IMR-90 (cell line): ENCODE data around the gene SAFB2. TPM values are rescaled to one million over a fixed set of nuclear protein-coding genes. Genes with fewer than 3 reads are reported as not detected.

Source experiments
- ATAC-seq: fragments of 200-7000 bp; cut with Tn5 transposase; 2 replicates; pipeline ENCODE4 v1.9.1; 2020; ENCODE audit warnings: low read depth, mild to moderate bottlenecking, moderate library complexity
- BruUV-seq: library from RNA; stranded (reverse); fragments of 400-500 nt; replicated peaks from 2 replicates; lab custom pipeline; 2021; lab: Mats Ljungman, UMichigan
- CTCF ChIA-PET: fragments of 300-600 bp; formaldehyde crosslinking; extraction: SDS; loops from one replicate; lab custom pipeline; 2021; ENCODE audit warnings: antibody characterized with exemption; lab: Yijun Ruan, JAX
- POLR2A ChIA-PET: fragments of 300-600 bp; sonication (Branson Sonifier 250); formaldehyde crosslinking; loops from one replicate; lab custom pipeline; 2022; ENCODE audit warnings: antibody characterized with exemption; ENCODE audit not compliant: unreplicated experiment; lab: Charles Lee
- DNase-seq: peaks from one replicate; pipeline ENCODE4 v3.0.0; 2013
- H2AFZ ChIP-seq: replicated peaks from 2 replicates; pipeline ENCODE3; 2013; ENCODE audit warnings: low read length, mild to moderate bottlenecking; ENCODE audit not compliant: poor library complexity
- H2AK5ac ChIP-seq: 2 replicates; pipeline ENCODE4 v1.6.1; 2013; ENCODE audit warnings: low read depth, low read length, inconsistent platforms
- H2AK9ac ChIP-seq: replicated peaks from 2 replicates; pipeline ENCODE3; 2013; ENCODE audit warnings: mild to moderate bottlenecking, low read depth, low read length, moderate library complexity; ENCODE audit not compliant: poor library complexity
- H2BK120ac ChIP-seq: 2 replicates; pipeline ENCODE4 v1.6.1; 2013; ENCODE audit warnings: low read depth, low read length, inconsistent platforms
- H2BK15ac ChIP-seq: 3 replicates; pipeline ENCODE4 v1.6.1; 2013; ENCODE audit warnings: low read depth, low read length, inconsistent platforms
- H2BK20ac ChIP-seq: 2 replicates; pipeline ENCODE4 v1.6.1; 2013; ENCODE audit warnings: low read depth, mild to moderate bottlenecking, inconsistent platforms, low read length, moderate library complexity
- H2BK5ac ChIP-seq: 2 replicates; pipeline ENCODE4 v1.6.1; 2013; ENCODE audit warnings: mild to moderate bottlenecking, low read depth, low read length, inconsistent platforms; ENCODE audit not compliant: poor library complexity, severe bottlenecking
- H3K14ac ChIP-seq: replicated peaks from 2 replicates; pipeline ENCODE4 v1.6.1; 2013; ENCODE audit warnings: low read depth, low read length, inconsistent platforms
- H3K18ac ChIP-seq: 2 replicates; pipeline ENCODE4 v1.6.1; 2013; ENCODE audit warnings: low read depth, low read length, control low read depth
- H3K23ac ChIP-seq: 2 replicates; pipeline ENCODE4 v1.6.1; 2013; ENCODE audit warnings: low read depth, low read length, inconsistent platforms
- H3K27ac ChIP-seq: 2 replicates; pipeline ENCODE4 v1.5.1; 2013; ENCODE audit warnings: mild to moderate bottlenecking, control low read depth, low read length; ENCODE audit not compliant: insufficient read depth
- H3K27me3 ChIP-seq: 2 replicates; pipeline ENCODE4 v1.6.1; 2013; ENCODE audit warnings: low read length; ENCODE audit not compliant: control insufficient read depth, insufficient read depth
- H3K36me3 ChIP-seq: 2 replicates; pipeline ENCODE4 v1.6.1; 2013; ENCODE audit warnings: low read length, mixed read lengths; ENCODE audit not compliant: control insufficient read depth, insufficient read depth
- H3K4ac ChIP-seq: 2 replicates; pipeline ENCODE4 v1.6.1; 2013; ENCODE audit warnings: low read depth, low read length, inconsistent platforms
- H3K4me1 ChIP-seq: 2 replicates; pipeline ENCODE4 v1.6.1; 2013; ENCODE audit warnings: low read length, mixed read lengths; ENCODE audit not compliant: control insufficient read depth, insufficient read depth
- H3K4me2 ChIP-seq: 2 replicates; pipeline ENCODE4 v1.6.1; 2013; ENCODE audit warnings: low read depth, mild to moderate bottlenecking, control low read depth, low read length, moderate library complexity
- H3K4me3 ChIP-seq: 2 replicates; pipeline ENCODE4 v1.5.1; 2013; ENCODE audit warnings: low read depth, mild to moderate bottlenecking, control low read depth, low read length, moderate library complexity; ENCODE audit not compliant: insufficient read depth
- H3K56ac ChIP-seq: 2 replicates; pipeline ENCODE4 v1.6.1; 2013; ENCODE audit warnings: low read length, inconsistent platforms; ENCODE audit not compliant: insufficient read depth; ENCODE audit errors: extremely low read depth
- H3K79me1 ChIP-seq, 2 experiments: 2 replicates each; pipeline ENCODE4 v1.6.1; 2013; ENCODE audit warnings: low read length in 2 of 2, inconsistent platforms in 1 of 2, low read depth in 1 of 2
- H3K9ac ChIP-seq: 2 replicates; pipeline ENCODE4 v1.6.1; 2013; ENCODE audit warnings: low read depth, low read length, control low read depth
- H3K9me1 ChIP-seq: 2 replicates; pipeline ENCODE4 v1.6.1; 2013; ENCODE audit warnings: low read length, inconsistent platforms; ENCODE audit not compliant: insufficient read depth
- H3K9me3 ChIP-seq: 2 replicates; pipeline ENCODE4 v1.6.1; 2013; ENCODE audit warnings: low read length; ENCODE audit not compliant: control insufficient read depth, insufficient read depth
- H4K20me1 ChIP-seq: 2 replicates; pipeline ENCODE4 v1.6.1; 2013; ENCODE audit warnings: low read length, inconsistent platforms; ENCODE audit not compliant: insufficient read depth
- H4K5ac ChIP-seq: 2 replicates; pipeline ENCODE4 v1.6.1; 2013; ENCODE audit warnings: mild to moderate bottlenecking, low read depth, low read length, control low read depth
- H4K8ac ChIP-seq, 2 experiments: 2 replicates each; pipeline ENCODE4 v1.6.1; 2013; ENCODE audit warnings: low read depth in 2 of 2, low read length in 2 of 2, control low read depth in 1 of 2, inconsistent platforms in 1 of 2
- H4K91ac ChIP-seq: 2 replicates; pipeline ENCODE4 v1.6.1; 2013; ENCODE audit warnings: low read depth, low read length, inconsistent platforms; ENCODE audit not compliant: insufficient read depth
- CTCF ChIP-seq: conservative IDR thresholded peaks from 2 replicates; pipeline ENCODE4 v1.5.1; 2012; ENCODE audit warnings: mild to moderate bottlenecking, low read depth, low read length, improper control_type of control experiment
- RCOR1 ChIP-seq: IDR thresholded peaks from 2 replicates; pipeline ENCODE4 v1.6.1; 2012; ENCODE audit warnings: mild to moderate bottlenecking, low read length, improper control_type of control experiment; ENCODE audit not compliant: insufficient replicate concordance
- SMC3 ChIP-seq: fragments of 150-350 bp; IDR thresholded peaks from 2 replicates; pipeline ENCODE4 v1.6.1; 2016; ENCODE audit warnings: low read depth, mild to moderate bottlenecking, antibody characterized with exemption, low read length, moderate library complexity
- WGBS, 2 experiments: methylation state at CpG; one replicate each; pipeline versions ENCODE4 v1.1.5 to v1.1.7; 2013; ENCODE audit warnings: missing lambda C conversion rate in 2 of 2; ENCODE audit not compliant: insufficient read length in 1 of 2; ENCODE audit errors: extremely low coverage in 2 of 2; 5-methylcytosine and 5-hydroxymethylcytosine counted together
- dilution Hi-C: fragments of 300-500 bp; cut with HindIII; formaldehyde crosslinking; loops from one replicate; pipeline ENCODE4 v1.14.3; 2018; ENCODE audit warnings: low sequenced_read_pairs; ENCODE audit not compliant: unreplicated experiment
- in situ Hi-C: fragments of 300-500 bp; cut with MboI; formaldehyde crosslinking; loops from 3 replicates; pipeline ENCODE4 v1.14.3; 2019; ENCODE audit warnings: low sequenced_read_pairs, inconsistent platforms, mixed read lengths
- intact Hi-C: fragments of 100-400 bp; cut with micrococcal nuclease; formaldehyde crosslinking; loops from 2 replicates; pipeline ENCODE4 v1.10.0; 2022
- polyA plus RNA-seq, 3 experiments: library from polyadenylated mRNA; depleted of rRNA; stranded (reverse); fragments of >200 nt; gene quantifications; 2 replicates each; pipeline ENCODE4 v1.2.3, GENCODE V29; 2012; ENCODE audit warnings: low replicate concordance in 1 of 3
- total RNA-seq: library from RNA; depleted of rRNA; stranded (reverse); fragments of >200 nt; gene quantifications from 2 replicates; pipeline ENCODE4 v1.2.3, GENCODE V29; 2012

SAFB2 gene
- total and polyA plus RNA-seq, 2 of the 4 experiments (the other 2 are of a cell fraction), result 11.8 to 26.2 TPM

DNA sequence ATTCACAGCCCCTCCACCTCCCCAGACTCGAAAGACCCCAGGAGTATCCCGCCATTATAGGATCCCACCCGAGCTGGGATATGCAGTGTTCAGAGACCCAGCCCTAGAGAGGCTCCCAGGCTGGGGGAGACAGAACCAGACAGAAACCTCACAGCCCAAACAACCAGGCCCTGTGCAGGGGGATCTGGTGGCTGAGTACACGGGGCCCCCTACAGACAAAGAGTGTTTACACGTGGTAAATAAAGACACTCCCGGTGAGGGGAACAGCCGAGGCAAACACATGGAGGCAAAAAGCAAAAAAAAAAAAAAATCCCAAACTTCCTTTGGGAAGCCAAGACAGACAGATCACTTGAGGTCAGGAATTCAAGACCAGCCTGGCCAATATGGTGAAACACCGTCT lies 79.9 kb downstream of the SAFB2 start:
- Histone ChIP-seq H4K5ac (no peak overlapping the region), H3K79me1 (no peaks in the 10 kb centered on the region), H3K27ac (no peak overlapping the region), H3K18ac (no peak overlapping the region), H3K9ac (no peak overlapping the region), H3K4ac (no peak overlapping the region), H4K20me1 (no peaks in the 10 kb centered on the region), H3K9me3 (no peaks in the 10 kb centered on the region), H3K4me3 (no peak overlapping the region), H2AFZ (no peak overlapping the region), H2AK9ac (no peak overlapping the region), H3K14ac (no peak overlapping the region), H4K8ac (no peak overlapping the region), H2AK5ac (no peak overlapping the region), H2BK5ac (no peak overlapping the region), H2BK20ac (no peak overlapping the region), H3K4me1 (no peaks in the 10 kb centered on the region), H2BK120ac (no peak overlapping the region), H3K36me3 (no peaks in the 10 kb centered on the region), H3K9me1 (no peaks in the 10 kb centered on the region), H4K91ac (no peak overlapping the region), H3K4me2 (no peak overlapping the region), H2BK15ac (no peak overlapping the region), H3K56ac (no peak overlapping the region), H3K27me3 (peaks cover 20% of the 10 kb centered on the region), H3K23ac (no peak overlapping the region)
- no TSS peak for BruUV-seq
- CTCF ChIA-PET, result no interaction called here
- TF ChIP-seq RCOR1, result no peak
- no peak for TF ChIP-seq SMC3
- TF ChIP-seq CTCF, result 0 out of 2 replicates have a peak, but pooled peaks have one; percentile 5
- DNase-seq, result no peak
- intact Hi-C loops, result no loop called here
- POLR2A ChIA-PET, result no interaction called here
- in situ Hi-C loops, result no loop called here
- no CpG with 5 or more reads among the region's 8 CpGs for WGBS, 2 experiments
- no peak for ATAC-seq
- dilution Hi-C loops, result no loop called here
